Measurements from ENCODE around the gene GMDS. TPM values are rescaled to one million over a fixed set of nuclear protein-coding genes. Genes with fewer than 3 reads are reported as not detected.

GMDS gene
- total RNA-seq, 4 donors from 2014 or later = 197 to 375 (median 215) TPM

- DNase-seq = peak in 2 of 3 donors; percentile 22 to 56
- Histone ChIP-seq H3K27ac (no peak overlapping the region), H3K9me3 (no peaks in the 10 kb centered on the region), H3K4me1 (no peaks in the 10 kb centered on the region), H3K36me3 (no peaks in the 10 kb centered on the region), H3K4me3 (no peak overlapping the region), H3K27me3 (no peaks in the 10 kb centered on the region)
- TF ChIP-seq POLR2A (IDR thresholded peaks at IDR 0.05) = no peak
- TF ChIP-seq CTCF (IDR thresholded peaks at IDR 0.05) = no peak
These were observed 207.3 kb downstream of the GMDS start for GRCh38 chr6:2038092-2038491.

GRCh38 chr6:2037237-2037926 lies 208.0 kb downstream of the GMDS start:
- Histone ChIP-seq H3K27me3 (no peaks in the 10 kb centered on the region), H3K4me1 (no peaks in the 10 kb centered on the region), H3K36me3 (no peaks in the 10 kb centered on the region), H3K9me3 (no peaks in the 10 kb centered on the region), H3K27ac (no peak overlapping the region), H3K4me3 (no peak overlapping the region)
- no peak for TF ChIP-seq CTCF (IDR thresholded peaks at IDR 0.05)
- TF ChIP-seq POLR2A (IDR thresholded peaks at IDR 0.05) = no peak
- no peak for DNase-seq

GRCh38 chr6:2036710-2037023 lies 208.7 kb downstream of the GMDS start:
- TF ChIP-seq POLR2A (IDR thresholded peaks at IDR 0.05) (no peak), CTCF (IDR thresholded peaks at IDR 0.05) (no peak)
- no peak for DNase-seq
- H3K27ac ChIP-seq = no peak overlapping the region
- H3K4me1 ChIP-seq = no peaks in the 10 kb centered on the region
- H3K9me3 ChIP-seq = no peaks in the 10 kb centered on the region
- H3K27me3 ChIP-seq = no peaks in the 10 kb centered on the region
- H3K36me3 ChIP-seq = no peaks in the 10 kb centered on the region
- no peak overlapping the region for H3K4me3 ChIP-seq

- Histone ChIP-seq H3K9me3 (no peaks in the 10 kb centered on the region), H3K4me1 (no peaks in the 10 kb centered on the region), H3K27me3 (no peaks in the 10 kb centered on the region), H3K4me3 (no peak overlapping the region), H3K27ac (no peak overlapping the region), H3K36me3 (no peaks in the 10 kb centered on the region)
- DNase-seq = no peak
- TF ChIP-seq POLR2A (IDR thresholded peaks at IDR 0.05) = no peak
- no peak for TF ChIP-seq CTCF (IDR thresholded peaks at IDR 0.05)
These were observed 209.3 kb downstream of the GMDS start for GRCh38 chr6:2035826-2036709.

- Histone ChIP-seq H3K36me3 (no peaks in the 10 kb centered on the region), H3K27me3 (no peaks in the 10 kb centered on the region), H3K4me3 (no peak overlapping the region), H3K4me1 (no peaks in the 10 kb centered on the region), H3K27ac (no peak overlapping the region), H3K9me3 (no peaks in the 10 kb centered on the region)
- TF ChIP-seq POLR2A (IDR thresholded peaks at IDR 0.05) (no peak), CTCF (IDR thresholded peaks at IDR 0.05) (no peak)
- no peak for DNase-seq
These were observed 210.4 kb downstream of the GMDS start for GRCh38 chr6:2035046-2035445.

Measured in Peyer's patch (tissue), 4 donors.